Measurements from ENCODE around the gene SUSD1.

The SUSD1 gene

DNA sequence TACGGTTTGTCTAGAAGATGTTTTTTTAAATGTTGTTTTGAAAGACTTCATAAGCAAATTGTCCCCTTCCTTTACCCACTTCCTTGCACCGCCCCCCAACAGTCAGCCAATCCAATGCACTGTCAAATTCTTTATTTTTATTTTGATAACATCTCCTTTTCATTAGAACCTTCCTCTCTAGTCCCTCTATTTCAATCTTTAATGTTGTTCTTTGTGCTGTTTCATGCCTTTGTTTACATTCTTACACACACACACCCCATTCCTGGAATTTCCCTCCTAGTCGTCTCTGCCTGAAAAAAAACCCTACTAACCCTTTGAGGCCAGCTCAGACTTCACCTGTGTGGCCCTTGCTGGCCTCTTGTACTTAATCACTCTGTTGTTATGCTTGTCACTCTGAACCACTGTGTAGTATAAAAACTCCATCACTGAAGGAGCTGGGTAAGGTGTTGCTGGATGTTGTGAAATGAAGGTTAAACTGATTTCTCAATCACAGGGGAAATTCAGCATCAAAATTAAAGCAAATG is 145.1 kb downstream of the SUSD1 start:
- Histone ChIP-seq H3K4me1 (ENCODE audit: control insufficient read depth, insufficient read depth, low read length, poor library complexity, severe bottlenecking) (no peaks in the 10 kb centered on the region), H3K9me3 (ENCODE audit: control insufficient read depth, low read length) (no peaks in the 10 kb centered on the region)
- WGBS, 2 experiments (ENCODE audit: insufficient coverage in 2 of 2), result 100% methylated on average over 1 of the region's 3 CpGs

DNA sequence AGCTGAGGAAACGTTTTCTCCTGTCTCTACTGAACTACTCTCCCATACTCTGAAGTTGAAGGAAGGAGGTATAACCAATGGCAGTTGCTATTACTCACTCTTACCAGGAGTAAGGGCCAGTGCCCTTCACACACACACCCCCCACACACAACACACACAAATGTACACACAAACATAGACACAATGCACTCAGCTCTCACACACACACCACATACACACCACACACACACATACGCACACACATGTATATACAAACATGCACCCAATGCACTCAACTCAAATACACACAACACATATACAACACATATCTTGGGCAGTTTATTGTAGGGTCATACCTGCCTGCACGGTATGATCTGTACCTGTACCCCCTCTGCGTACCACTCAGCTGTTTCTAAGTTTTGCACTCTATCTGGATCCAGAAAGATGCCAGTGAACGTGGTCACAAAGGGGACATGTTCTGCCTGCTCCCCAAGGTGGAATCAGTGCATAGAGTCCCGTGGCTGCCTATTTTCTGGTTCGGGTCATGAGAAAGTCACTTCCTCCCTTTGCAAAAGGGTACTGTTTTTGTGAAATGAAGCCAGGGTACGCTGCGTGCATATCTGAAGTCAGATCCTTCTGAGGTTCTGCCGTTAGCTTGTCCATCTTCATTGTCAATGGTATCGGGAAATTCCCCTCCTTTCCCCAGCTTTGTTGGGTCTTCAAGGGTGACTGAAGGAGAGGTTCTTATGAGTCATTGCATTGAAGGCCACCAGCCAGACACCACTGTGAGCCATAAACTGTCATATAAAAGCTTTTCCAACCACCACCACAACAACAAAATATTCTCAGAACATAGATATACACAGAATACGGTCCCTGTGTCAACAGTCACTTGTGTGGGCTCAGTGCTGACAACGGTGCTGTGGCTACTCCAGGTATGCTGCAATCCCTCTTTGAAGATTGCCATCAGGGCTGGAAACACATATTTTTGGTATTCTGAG is 146.6 kb downstream of the SUSD1 start:
- H3K4me3 ChIP-seq (ENCODE audit: extremely low read depth, insufficient read depth, low read length, poor library complexity, severe bottlenecking), result no peak overlapping the region
- no peak overlapping the region for H3K27ac ChIP-seq (ENCODE audit: low read depth, low read length, severe bottlenecking)
- 96 to 98% methylated on average over 8 to 11 of the region's 13 CpGs for WGBS, 2 experiments (ENCODE audit: insufficient coverage in 2 of 2)
- H3K9me3 ChIP-seq (ENCODE audit: control insufficient read depth, low read length), result no peaks in the 10 kb centered on the region
- no peaks in the 10 kb centered on the region for H3K36me3 ChIP-seq (ENCODE audit: control insufficient read depth, insufficient read depth, low read length)
- H3K4me1 ChIP-seq (ENCODE audit: control insufficient read depth, insufficient read depth, low read length, poor library complexity, severe bottlenecking), result no peaks in the 10 kb centered on the region

More for the DNA sequence above, 145.1 kb downstream of the SUSD1 start:
- H3K36me3 ChIP-seq (ENCODE audit: control insufficient read depth, insufficient read depth, low read length), result no peaks in the 10 kb centered on the region
- peak overlapping the region; percentile 16 for H3K27ac ChIP-seq (ENCODE audit: low read depth, low read length, severe bottlenecking)
- no peak overlapping the region for H3K4me3 ChIP-seq (ENCODE audit: extremely low read depth, insufficient read depth, low read length, poor library complexity, severe bottlenecking)

DNA sequence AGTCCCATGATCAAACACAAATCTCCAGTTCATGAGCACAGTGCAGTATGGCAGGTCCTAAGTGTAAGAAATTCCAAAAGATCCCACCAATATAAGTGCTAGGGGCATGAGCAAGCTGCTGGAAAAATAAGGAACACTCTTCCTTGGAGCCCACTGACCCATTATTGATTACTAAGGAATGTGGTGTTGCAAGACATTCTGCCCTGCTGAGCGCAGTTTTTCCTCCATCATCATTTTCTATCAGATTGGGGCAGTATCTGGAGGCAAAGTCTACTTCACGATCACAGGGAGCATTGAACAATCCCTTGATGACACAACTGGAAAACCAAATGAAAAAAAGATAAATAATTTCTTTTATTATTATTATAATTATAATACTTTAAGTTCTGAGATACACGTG is 149.2 kb downstream of the SUSD1 start:
- Histone ChIP-seq H3K4me1 (ENCODE audit: control insufficient read depth, insufficient read depth, low read length, poor library complexity, severe bottlenecking) (no peaks in the 10 kb centered on the region), H3K27ac (ENCODE audit: low read depth, low read length, severe bottlenecking) (no peak overlapping the region), H3K9me3 (ENCODE audit: control insufficient read depth, low read length) (no peaks in the 10 kb centered on the region), H3K4me3 (ENCODE audit: extremely low read depth, insufficient read depth, low read length, poor library complexity, severe bottlenecking) (no peak overlapping the region), H3K36me3 (ENCODE audit: control insufficient read depth, insufficient read depth, low read length) (no peaks in the 10 kb centered on the region)
- 100% methylated on average over 1 of the region's 3 CpGs; no CpG with 5 or more reads in 1 of the 2 experiments for WGBS, 2 experiments (ENCODE audit: insufficient coverage in 2 of 2)

DNA sequence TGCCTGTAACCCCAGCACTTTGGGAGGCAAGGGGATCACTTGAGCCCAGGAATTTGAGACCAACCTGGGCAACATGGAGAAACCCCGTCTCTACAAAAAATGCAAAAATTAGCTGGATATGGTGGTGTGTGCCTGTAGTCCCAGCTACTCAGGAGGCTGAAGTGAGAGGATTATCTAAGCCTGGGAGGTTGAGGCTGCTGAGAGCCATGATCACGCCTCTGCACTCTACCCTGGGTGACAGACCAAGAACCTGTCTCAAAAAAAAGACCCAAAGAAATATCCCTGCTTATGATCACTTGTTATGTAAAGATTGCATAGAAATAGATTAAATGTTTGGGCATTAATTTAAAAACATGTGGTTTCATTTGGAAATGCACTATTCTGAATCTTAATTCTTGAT is 153.4 kb downstream of the SUSD1 start:
- 100% methylated on average over 1 of the region's 2 CpGs for WGBS, 2 experiments (ENCODE audit: insufficient coverage in 2 of 2)
- H3K27ac ChIP-seq (ENCODE audit: low read depth, low read length, severe bottlenecking), result no peak overlapping the region
- H3K36me3 ChIP-seq (ENCODE audit: control insufficient read depth, insufficient read depth, low read length), result no peaks in the 10 kb centered on the region
- no peaks in the 10 kb centered on the region for H3K9me3 ChIP-seq (ENCODE audit: control insufficient read depth, low read length)
- H3K4me3 ChIP-seq (ENCODE audit: extremely low read depth, insufficient read depth, low read length, poor library complexity, severe bottlenecking), result no peak overlapping the region
- H3K4me1 ChIP-seq (ENCODE audit: control insufficient read depth, insufficient read depth, low read length, poor library complexity, severe bottlenecking), result no peaks in the 10 kb centered on the region

DNA sequence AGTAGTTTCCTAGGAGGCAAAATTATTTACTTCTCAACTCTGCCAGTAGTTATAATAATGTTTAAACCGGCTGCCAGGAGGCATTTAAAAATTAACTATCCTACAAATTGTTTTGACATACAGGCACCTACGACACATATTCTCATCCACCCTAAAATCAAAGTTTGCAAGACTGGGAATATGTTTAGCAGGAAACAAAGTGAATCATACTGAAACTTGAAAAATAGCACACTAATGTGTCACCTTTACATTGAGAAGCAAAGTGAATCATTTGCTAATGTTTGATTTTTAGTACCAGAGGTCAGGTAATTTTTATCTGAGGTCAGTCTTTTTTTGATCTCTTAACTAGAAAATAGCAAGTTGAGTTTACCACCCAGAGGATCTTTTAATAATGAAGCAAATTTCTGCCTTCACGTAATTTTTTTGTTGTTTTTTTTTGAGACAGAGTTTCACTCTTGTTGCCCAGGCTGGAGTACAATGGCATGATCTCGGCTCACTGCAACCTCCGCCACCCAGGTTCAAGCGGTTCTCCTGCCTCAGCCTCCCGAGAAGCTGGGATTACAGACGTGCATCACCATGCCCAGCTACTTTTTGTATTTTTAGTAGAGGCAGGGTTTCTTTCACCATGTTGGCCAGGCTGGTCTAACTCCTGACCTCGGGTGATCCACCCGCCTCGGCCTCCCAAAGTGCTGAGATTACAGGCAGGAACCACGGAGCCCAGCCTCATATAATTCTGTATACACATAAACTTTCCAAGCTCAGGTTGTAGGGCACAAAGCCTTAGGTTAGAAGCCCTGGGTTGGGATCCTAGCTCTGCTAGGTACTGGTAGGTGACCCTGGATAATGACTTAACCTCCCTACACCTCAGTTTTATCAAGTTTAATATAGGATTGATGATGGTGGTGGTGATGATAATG is 154.2 kb downstream of the SUSD1 start:
- Histone ChIP-seq H3K36me3 (ENCODE audit: control insufficient read depth, insufficient read depth, low read length) (no peaks in the 10 kb centered on the region), H3K27ac (ENCODE audit: low read depth, low read length, severe bottlenecking) (no peak overlapping the region), H3K4me3 (ENCODE audit: extremely low read depth, insufficient read depth, low read length, poor library complexity, severe bottlenecking) (no peak overlapping the region), H3K9me3 (ENCODE audit: control insufficient read depth, low read length) (no peaks in the 10 kb centered on the region), H3K4me1 (ENCODE audit: control insufficient read depth, insufficient read depth, low read length, poor library complexity, severe bottlenecking) (no peaks in the 10 kb centered on the region)
- 82 to 83% methylated on average over 9 of the region's 12 CpGs for WGBS, 2 experiments (ENCODE audit: insufficient coverage in 2 of 2)

DNA sequence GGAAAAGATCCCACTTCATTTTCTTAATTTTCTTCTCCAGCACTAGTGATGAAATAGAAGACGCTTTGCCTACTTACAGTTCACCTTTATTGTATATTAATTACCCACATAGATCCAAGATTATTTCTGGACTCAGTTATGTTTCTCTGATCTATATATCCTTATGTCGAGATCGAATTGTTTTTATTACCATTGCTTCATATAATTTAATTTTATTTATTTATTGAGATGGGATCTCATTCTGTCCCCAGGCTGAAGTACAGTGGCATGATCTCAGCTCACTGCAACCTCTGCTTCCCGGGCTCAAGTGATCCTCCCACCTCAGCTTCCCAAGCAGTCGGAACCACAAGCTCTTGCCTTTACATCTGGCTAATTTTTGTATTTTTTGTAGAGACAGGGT is 157.2 kb downstream of the SUSD1 start:
- 100% methylated on average over 1 of the region's 5 CpGs for WGBS, 2 experiments (ENCODE audit: insufficient coverage in 2 of 2)
- H3K36me3 ChIP-seq (ENCODE audit: control insufficient read depth, insufficient read depth, low read length), result no peaks in the 10 kb centered on the region
- no peaks in the 10 kb centered on the region for H3K9me3 ChIP-seq (ENCODE audit: control insufficient read depth, low read length)
- H3K4me1 ChIP-seq (ENCODE audit: control insufficient read depth, insufficient read depth, low read length, poor library complexity, severe bottlenecking), result peaks cover 2% of the 10 kb centered on the region
- no peak overlapping the region for H3K27ac ChIP-seq (ENCODE audit: low read depth, low read length, severe bottlenecking)
- no peak overlapping the region for H3K4me3 ChIP-seq (ENCODE audit: extremely low read depth, insufficient read depth, low read length, poor library complexity, severe bottlenecking)

DNA sequence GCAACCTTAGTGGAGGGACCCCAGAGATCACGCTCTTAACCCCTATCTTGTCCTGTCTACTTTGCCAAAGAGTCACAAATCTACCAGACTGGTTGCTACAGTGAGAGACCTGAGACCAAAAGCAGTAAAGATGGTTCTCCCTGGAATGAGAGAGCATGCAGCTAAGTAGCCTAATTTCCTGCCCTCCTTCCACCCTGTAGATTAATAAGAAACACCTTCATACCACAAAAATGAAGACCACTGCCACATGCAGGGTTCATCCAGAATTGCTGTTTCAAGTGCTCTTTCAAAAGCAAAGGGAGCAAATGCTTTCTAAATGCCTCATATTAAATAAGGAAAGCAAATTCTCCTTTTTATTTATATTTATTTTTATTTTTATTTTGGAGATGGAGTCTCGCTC is 159.4 kb downstream of the SUSD1 start:
- H3K4me1 ChIP-seq (ENCODE audit: control insufficient read depth, insufficient read depth, low read length, poor library complexity, severe bottlenecking), result peaks cover 16% of the 10 kb centered on the region

DNA sequence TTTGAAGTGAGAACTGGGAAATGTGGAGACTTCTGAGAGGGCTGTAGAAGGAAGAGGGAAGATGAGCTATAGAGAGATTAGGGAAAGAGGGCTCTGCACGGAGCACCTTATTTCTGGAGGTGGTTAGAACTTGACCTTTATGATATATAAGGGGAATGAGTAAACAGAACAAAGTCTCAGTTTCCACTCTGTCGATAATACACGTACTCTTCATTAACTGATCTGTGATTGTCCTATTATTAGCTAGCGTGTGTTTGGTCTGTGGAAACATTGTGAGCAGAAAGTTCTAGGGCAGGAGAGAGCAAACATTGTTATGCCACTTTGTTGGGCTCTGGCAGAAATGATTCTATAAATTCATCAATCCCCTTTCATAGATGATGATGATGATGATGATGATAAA is 159.9 kb downstream of the SUSD1 start:
- H3K27ac ChIP-seq (ENCODE audit: low read depth, low read length, severe bottlenecking), result no peak overlapping the region
- 94 to 97% methylated on average over 3 to 4 of the region's 4 CpGs for whole genome bisulfite sequencing, 2 experiments (ENCODE audit: insufficient coverage in 2 of 2)

More for the DNA sequence above, 159.4 kb downstream of the SUSD1 start:
- Histone ChIP-seq H3K4me3 (ENCODE audit: extremely low read depth, insufficient read depth, low read length, poor library complexity, severe bottlenecking) (no peak overlapping the region), H3K9me3 (ENCODE audit: control insufficient read depth, low read length) (no peaks in the 10 kb centered on the region), H3K36me3 (ENCODE audit: control insufficient read depth, insufficient read depth, low read length) (no peaks in the 10 kb centered on the region), H3K27ac (ENCODE audit: low read depth, low read length, severe bottlenecking) (no peak overlapping the region)
- 100% methylated on average over 1 to 2 of the region's 2 CpGs for WGBS, 2 experiments (ENCODE audit: insufficient coverage in 2 of 2)

DNA sequence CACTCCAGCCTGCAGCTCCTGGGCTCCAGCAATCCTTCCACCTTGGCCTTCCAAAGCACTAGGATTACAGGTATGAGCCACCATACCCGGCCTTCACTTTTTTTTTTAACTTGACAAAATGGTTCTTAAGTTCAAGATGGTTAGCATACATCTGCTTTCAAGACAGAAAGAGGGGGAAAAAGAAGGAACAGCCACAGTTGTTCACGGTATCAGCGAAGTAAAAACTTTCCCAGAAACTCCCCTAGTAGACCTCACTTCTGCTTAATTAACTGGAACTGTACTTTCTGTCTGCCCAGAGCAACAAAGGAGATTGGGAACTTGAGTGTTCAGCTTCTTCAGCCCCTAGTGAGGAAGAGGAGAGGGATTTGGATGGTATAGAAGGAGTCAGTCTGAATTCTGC is 161.8 kb downstream of the SUSD1 start:
- WGBS, 2 experiments (ENCODE audit: insufficient coverage in 2 of 2), result 100% methylated on average over 1 of the region's 3 CpGs; no CpG with 5 or more reads in 1 of the 2 experiments
- Histone ChIP-seq H3K36me3 (ENCODE audit: control insufficient read depth, insufficient read depth, low read length) (no peaks in the 10 kb centered on the region), H3K9me3 (ENCODE audit: control insufficient read depth, low read length) (no peaks in the 10 kb centered on the region), H3K27ac (ENCODE audit: low read depth, low read length, severe bottlenecking) (no peak overlapping the region), H3K4me1 (ENCODE audit: control insufficient read depth, insufficient read depth, low read length, poor library complexity, severe bottlenecking) (peaks cover 16% of the 10 kb centered on the region), H3K4me3 (ENCODE audit: extremely low read depth, insufficient read depth, low read length, poor library complexity, severe bottlenecking) (no peak overlapping the region)

More for the DNA sequence above, 159.9 kb downstream of the SUSD1 start:
- H3K4me3 ChIP-seq (ENCODE audit: extremely low read depth, insufficient read depth, low read length, poor library complexity, severe bottlenecking), result no peak overlapping the region
- no peaks in the 10 kb centered on the region for H3K9me3 ChIP-seq (ENCODE audit: control insufficient read depth, low read length)
- no peaks in the 10 kb centered on the region for H3K36me3 ChIP-seq (ENCODE audit: control insufficient read depth, insufficient read depth, low read length)
- H3K4me1 ChIP-seq (ENCODE audit: control insufficient read depth, insufficient read depth, low read length, poor library complexity, severe bottlenecking), result peaks cover 16% of the 10 kb centered on the region

DNA sequence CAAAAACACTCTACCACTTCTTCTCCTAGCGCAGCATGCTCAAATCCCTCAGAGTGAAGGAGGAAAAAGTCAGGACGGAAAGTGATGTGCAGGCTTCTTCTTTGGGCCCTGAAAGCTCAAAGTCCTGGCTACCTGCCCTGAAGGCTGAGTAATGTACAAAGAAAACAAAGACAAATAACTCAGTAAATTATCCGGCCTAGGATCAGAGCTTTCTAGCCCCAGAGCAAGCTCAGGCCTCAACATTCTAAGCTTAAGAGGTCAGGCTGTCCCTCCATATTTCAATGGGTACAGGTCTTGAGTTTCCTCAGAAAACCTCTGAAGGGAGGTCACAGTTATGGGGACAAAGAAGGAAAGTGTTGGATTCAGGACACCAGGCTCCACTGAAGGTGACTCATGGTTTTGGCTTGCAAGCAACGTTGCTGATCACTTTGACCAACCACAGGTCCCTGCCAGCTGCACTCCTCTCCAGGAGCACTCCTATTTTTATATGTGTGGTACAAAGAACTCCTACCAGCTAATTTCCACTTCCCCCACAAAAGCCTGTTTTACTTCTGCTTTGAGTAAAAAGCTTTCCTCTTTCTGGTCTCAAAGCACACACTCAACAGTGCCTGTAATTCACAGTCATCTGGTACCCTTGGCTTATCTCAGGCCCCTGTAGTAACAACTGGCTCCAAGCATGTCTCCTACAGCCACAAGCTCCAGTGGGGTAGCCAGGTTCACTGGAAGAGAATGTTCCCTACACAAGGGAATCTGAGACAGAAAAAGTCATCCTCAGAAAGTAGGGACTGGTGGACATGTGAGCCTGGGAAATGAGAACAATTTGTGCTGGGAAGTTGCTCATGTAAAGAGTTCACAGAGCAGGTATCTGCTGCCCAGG is 162.8 kb downstream of the SUSD1 start:
- Histone ChIP-seq H3K36me3 (ENCODE audit: control insufficient read depth, insufficient read depth, low read length) (no peaks in the 10 kb centered on the region), H3K27ac (ENCODE audit: low read depth, low read length, severe bottlenecking) (peak overlapping the region; percentile 87), H3K4me1 (ENCODE audit: control insufficient read depth, insufficient read depth, low read length, poor library complexity, severe bottlenecking) (peaks cover 16% of the 10 kb centered on the region), H3K9me3 (ENCODE audit: control insufficient read depth, low read length) (no peaks in the 10 kb centered on the region), H3K4me3 (ENCODE audit: extremely low read depth, insufficient read depth, low read length, poor library complexity, severe bottlenecking) (no peak overlapping the region)
- 54 to 71% methylated on average over 1 to 2 of the region's 4 CpGs for WGBS, 2 experiments (ENCODE audit: insufficient coverage in 2 of 2)
